ENCODE data around the gene BANK1. TPM values are rescaled to one million over a fixed set of nuclear protein-coding genes. Genes with fewer than 3 reads are reported as not detected.

BANK1 gene
- total and polyA plus RNA-seq, 10 of the 15 experiments (the other 5 are each of a cell fraction or from before 2014, with no cell fraction given): 0.13 to 2.1 (median 0.42) TPM

- BruUV-seq (replicated peaks): no TSS peak
- FAIRE-seq: no peak
- intact Hi-C loops (cut with micrococcal nuclease; ENCODE audit: unreplicated experiment): no loop called here
Observed at GRCh38 chr4:101835121-101835904, 44.8 kb downstream of the BANK1 start.

DNA sequence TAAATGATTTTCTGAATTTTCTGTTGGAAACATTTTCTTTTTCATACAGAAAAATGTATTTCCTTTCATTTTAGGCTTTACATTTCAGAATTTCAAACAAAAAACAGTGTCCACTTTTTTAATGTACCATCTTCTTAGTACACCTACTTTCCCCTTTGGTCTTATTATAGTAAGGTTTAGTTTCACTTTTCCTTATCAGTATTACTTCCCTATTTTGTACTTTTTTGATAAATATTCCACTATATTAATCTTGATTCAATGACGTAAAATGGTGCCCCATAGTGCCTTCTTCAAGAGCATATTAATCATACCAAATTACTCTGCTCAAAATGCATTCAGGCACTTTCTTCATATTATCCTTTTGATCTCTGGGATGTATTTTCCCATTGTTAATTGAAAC, 52.5 kb downstream of the BANK1 start:
- Histone ChIP-seq H4K20me1 (ENCODE audit: control insufficient read depth, insufficient read depth) (no peaks in the 10 kb centered on the region), H2AFZ (ENCODE audit: control insufficient read depth, low read depth, low read length) (no peak overlapping the region), H3K4me3 (no peak overlapping the region), H3K9ac (ENCODE audit: control insufficient read depth, insufficient read depth, low read length) (no peak overlapping the region), H3K79me2 (ENCODE audit: control insufficient read depth, insufficient read depth, low read length) (no peaks in the 10 kb centered on the region), H3K9me3 (replicated peaks; ENCODE audit: control insufficient read depth, insufficient read depth, low read length) (no peaks in the 10 kb centered on the region), H3K4me1 (ENCODE audit: control insufficient read depth, insufficient read depth, low read length) (no peaks in the 10 kb centered on the region), H3K27me3 (replicated peaks in 1 of 2; ENCODE audit: control insufficient read depth in 2 of 2, insufficient read depth in 2 of 2, low read length in 1 of 2) (no peaks in the 10 kb centered on the region), H3K36me3 (ENCODE audit: control insufficient read depth in 2 of 2, insufficient read depth in 2 of 2, low read length in 1 of 2) (no peaks in the 10 kb centered on the region), H3K4me2 (ENCODE audit: control insufficient read depth, insufficient read depth) (no peak overlapping the region), H3K27ac (ENCODE audit: control insufficient read depth, insufficient read depth) (no peak overlapping the region)
- RAD21 ChIA-PET (ENCODE audit: unreplicated experiment): no interaction called here
- ATAC-seq (no peak), DNase-seq (ENCODE audit: low read depth, low spot score) (no peak), FAIRE-seq (no peak)
- intact Hi-C loops (cut with micrococcal nuclease; ENCODE audit: unreplicated experiment) (no loop called here), in situ Hi-C loops (cut with MboI) (no loop called here)
- CTCF ChIA-PET: no interaction called here
- BruUV-seq (replicated peaks): no TSS peak
- WGBS (ENCODE audit: insufficient coverage, insufficient replicate concordance, low lambda C conversion rate, missing lambda C conversion rate): 44% methylated on average over 1 of the region's 1 CpG
- TF ChIP-seq, protein P1, sequence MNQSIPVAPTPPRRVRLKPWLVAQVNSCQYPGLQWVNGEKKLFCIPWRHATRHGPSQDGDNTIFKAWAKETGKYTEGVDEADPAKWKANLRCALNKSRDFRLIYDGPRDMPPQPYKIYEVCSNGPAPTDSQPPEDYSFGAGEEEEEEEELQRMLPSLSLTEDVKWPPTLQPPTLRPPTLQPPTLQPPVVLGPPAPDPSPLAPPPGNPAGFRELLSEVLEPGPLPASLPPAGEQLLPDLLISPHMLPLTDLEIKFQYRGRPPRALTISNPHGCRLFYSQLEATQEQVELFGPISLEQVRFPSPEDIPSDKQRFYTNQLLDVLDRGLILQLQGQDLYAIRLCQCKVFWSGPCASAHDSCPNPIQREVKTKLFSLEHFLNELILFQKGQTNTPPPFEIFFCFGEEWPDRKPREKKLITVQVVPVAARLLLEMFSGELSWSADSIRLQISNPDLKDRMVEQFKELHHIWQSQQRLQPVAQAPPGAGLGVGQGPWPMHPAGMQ (IDR thresholded peaks at IDR 0.05; ENCODE audit: borderline replicate concordance): no peak
- no peak for TF ChIP-seq TAF1 (IDR thresholded peaks at IDR 0.05; ENCODE audit: borderline replicate concordance, low read depth, low read length)
- no peak for TF ChIP-seq NFIC (IDR thresholded peaks at IDR 0.05; ENCODE audit: low read depth, low read length)
- no peak for TF ChIP-seq MYB (IDR thresholded peaks at IDR 0.05; ENCODE audit: borderline replicate concordance, low read depth, low read length)
- SMC1A ChIA-PET (ENCODE audit: uncharacterized antibody, unreplicated experiment): interaction anchor here (1.1 kb wide), 1 partner anchor 36 kb away, joined by 3 read pairs; no protein-coding TSS in a partner anchor
- POLR2A ChIA-PET: no interaction called here

More at GRCh38 chr4:101835121-101835904, 44.8 kb downstream of the BANK1 start:
- ChIA-PET POLR2A (interaction anchor here (0.6 kb wide), 1 partner anchor 1060 kb away, joined by 4 read pairs; no protein-coding TSS in a partner anchor), SMC1A (ENCODE audit: uncharacterized antibody, unreplicated experiment) (interaction anchor here (0.6 to 0.8 kb wide), 2 partner anchors 13 to 808 kb away, joined by 3 read pairs; no protein-coding TSS in a partner anchor), CTCF (interaction anchor here (0.9 kb wide), 1 partner anchor 21 kb away, joined by 4 read pairs; no protein-coding TSS in a partner anchor), RAD21 (ENCODE audit: unreplicated experiment) (no interaction called here)
- no peak for DNase-seq (ENCODE audit: low read depth, low spot score)
- no peak overlapping the region for H3K9ac ChIP-seq (ENCODE audit: control insufficient read depth, insufficient read depth, low read length)
- no peaks in the 10 kb centered on the region for H4K20me1 ChIP-seq (ENCODE audit: control insufficient read depth, insufficient read depth)
- WGBS (ENCODE audit: insufficient coverage, insufficient replicate concordance, low lambda C conversion rate, missing lambda C conversion rate): 51% methylated on average over 2 of the region's 2 CpGs
- H3K4me3 ChIP-seq: no peak overlapping the region
- in situ Hi-C loops (cut with MboI): no loop called here
- H3K79me2 ChIP-seq (ENCODE audit: control insufficient read depth, insufficient read depth, low read length): no peaks in the 10 kb centered on the region
- H3K4me2 ChIP-seq (ENCODE audit: control insufficient read depth, insufficient read depth): no peak overlapping the region
- no peak overlapping the region for H3K27ac ChIP-seq (ENCODE audit: control insufficient read depth, insufficient read depth)
- TF ChIP-seq MTA2 (IDR thresholded peaks at IDR 0.05; ENCODE audit: low read depth) (no peak), CBX5 (IDR thresholded peaks at IDR 0.05; ENCODE audit: low read depth) (no peak), MEF2A (IDR thresholded peaks at IDR 0.05; ENCODE audit: insufficient read depth, low read depth, low read length) (no peak), CBFB (IDR thresholded peaks at IDR 0.05; ENCODE audit: low read depth) (no peak)
- no peak overlapping the region for H2AFZ ChIP-seq (ENCODE audit: control insufficient read depth, low read depth, low read length)
- no peaks in the 10 kb centered on the region for H3K9me3 ChIP-seq (replicated peaks; ENCODE audit: control insufficient read depth, insufficient read depth, low read length)
- no peaks in the 10 kb centered on the region for H3K36me3 ChIP-seq (ENCODE audit: control insufficient read depth in 2 of 2, insufficient read depth in 2 of 2, low read length in 1 of 2)
- no peak for ATAC-seq
- H3K27me3 ChIP-seq (replicated peaks in 1 of 2; ENCODE audit: control insufficient read depth in 2 of 2, insufficient read depth in 2 of 2, low read length in 1 of 2): no peaks in the 10 kb centered on the region
- H3K4me1 ChIP-seq (ENCODE audit: control insufficient read depth, insufficient read depth, low read length): no peaks in the 10 kb centered on the region

Measured in GM12878 (cell line).